Right lobe of liver (tissue), 4 donors: ENCODE measurements around the gene METTL6.

Source experiments
- POLR2A ChIP-seq: fragments of 450-650 bp; IDR thresholded peaks from one replicate; pipeline ENCODE4 v1.6.1; 2017; ENCODE audit warnings: antibody characterized with exemption, mild to moderate bottlenecking
- TF ChIP-seq, protein P1 (sequence below), 4 donors: fragments of 200-600 bp in 3 of 4; fragments of 450-650 bp in 1 of 4; IDR thresholded peaks; one replicate each; pipeline versions ENCODE4 v1.5.1 to v1.8.0; 2016 to 2022; ENCODE audit warnings: antibody characterized with exemption in 4 of 4, mild to moderate bottlenecking in 2 of 4
- donor health status: DM: no; HTN: no; CAD: no.
- donor health status: DM: no; HTN: no; CAD: no.
- donor health status: DM: no; HTN: yes; CAD: no.

DNA sequence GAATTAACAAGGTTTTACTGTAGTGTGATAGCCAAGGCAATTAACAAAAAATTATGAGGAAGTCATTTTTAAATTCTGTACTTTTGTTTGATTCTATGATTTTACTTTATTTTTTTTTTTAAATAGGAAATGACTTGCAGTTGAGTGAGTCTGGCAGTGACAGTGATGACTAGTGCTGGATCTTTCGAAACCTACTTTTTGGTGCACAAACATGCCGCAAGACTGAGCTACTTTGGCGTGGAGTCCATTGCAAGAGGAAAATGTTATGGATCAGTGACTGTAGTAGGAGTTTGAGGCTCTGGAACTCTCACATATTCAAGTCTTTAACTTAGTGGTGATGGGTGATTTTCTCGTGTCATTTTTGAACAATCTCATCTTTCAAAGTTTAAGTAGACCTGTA, 11.6 kb upstream of the METTL6 start:
- no peak for TF ChIP-seq POLR2A
- TF ChIP-seq, protein P1, sequence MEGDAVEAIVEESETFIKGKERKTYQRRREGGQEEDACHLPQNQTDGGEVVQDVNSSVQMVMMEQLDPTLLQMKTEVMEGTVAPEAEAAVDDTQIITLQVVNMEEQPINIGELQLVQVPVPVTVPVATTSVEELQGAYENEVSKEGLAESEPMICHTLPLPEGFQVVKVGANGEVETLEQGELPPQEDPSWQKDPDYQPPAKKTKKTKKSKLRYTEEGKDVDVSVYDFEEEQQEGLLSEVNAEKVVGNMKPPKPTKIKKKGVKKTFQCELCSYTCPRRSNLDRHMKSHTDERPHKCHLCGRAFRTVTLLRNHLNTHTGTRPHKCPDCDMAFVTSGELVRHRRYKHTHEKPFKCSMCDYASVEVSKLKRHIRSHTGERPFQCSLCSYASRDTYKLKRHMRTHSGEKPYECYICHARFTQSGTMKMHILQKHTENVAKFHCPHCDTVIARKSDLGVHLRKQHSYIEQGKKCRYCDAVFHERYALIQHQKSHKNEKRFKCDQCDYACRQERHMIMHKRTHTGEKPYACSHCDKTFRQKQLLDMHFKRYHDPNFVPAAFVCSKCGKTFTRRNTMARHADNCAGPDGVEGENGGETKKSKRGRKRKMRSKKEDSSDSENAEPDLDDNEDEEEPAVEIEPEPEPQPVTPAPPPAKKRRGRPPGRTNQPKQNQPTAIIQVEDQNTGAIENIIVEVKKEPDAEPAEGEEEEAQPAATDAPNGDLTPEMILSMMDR (IDR thresholded peaks at IDR 0.05) = no peak
